ENCODE results near the gene CDH11.

The CDH11 gene

DNA sequence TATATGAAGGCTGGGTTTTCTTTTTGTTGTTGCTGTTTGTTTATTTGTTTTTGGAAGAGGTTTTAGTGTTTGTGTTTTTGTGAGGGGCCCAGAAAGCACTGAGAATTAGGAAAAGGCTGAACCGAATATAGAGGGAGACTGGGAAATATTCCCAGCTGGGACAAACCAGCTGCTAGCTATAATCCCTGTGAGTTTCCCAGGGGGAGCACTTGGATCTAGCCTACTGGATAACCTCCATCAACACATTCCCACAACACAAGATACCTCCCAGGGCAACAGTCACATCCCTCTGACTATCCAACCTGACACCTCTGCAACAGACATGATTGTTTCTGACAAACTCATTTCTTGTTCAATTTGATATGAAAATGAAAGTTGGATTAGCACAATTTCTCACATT is 16.7 kb downstream of the CDH11 start:
- no peaks in the 10 kb centered on the region for H3K27me3 ChIP-seq (replicated peaks in 2 of 5; ENCODE audit: control insufficient read depth in 4 of 5, insufficient read depth in 5 of 5, low read length in 4 of 5)
- H3K9me3 ChIP-seq (ENCODE audit: control extremely low read depth in 1 of 5, control insufficient read depth in 4 of 5, insufficient read depth in 2 of 5, low read depth in 1 of 5, low read length in 4 of 5), result no peaks in the 10 kb centered on the region
- no peak overlapping the region for H3K4me3 ChIP-seq (ENCODE audit: control insufficient read depth in 1 of 7, extremely low read depth in 1 of 7, insufficient read depth in 4 of 7, low read depth in 2 of 7, low read length in 6 of 7)
- H3K4me1 ChIP-seq (ENCODE audit: control extremely low read depth in 1 of 4, control insufficient read depth in 4 of 4, insufficient read depth in 4 of 4, low read length in 3 of 4), result no peaks in the 10 kb centered on the region
- POLR2A ChIA-PET, result no interaction called here
- no peak for DNase-seq
- WGBS (ENCODE audit: insufficient coverage), result no CpG with 5 or more reads among the region's 1 CpG
- CTCF ChIA-PET, result no interaction called here
- H3K36me3 ChIP-seq (ENCODE audit: control insufficient read depth in 4 of 4, insufficient read depth in 4 of 4, low read length in 3 of 4), result no peaks in the 10 kb centered on the region
- H3K27ac ChIP-seq (ENCODE audit: insufficient read depth in 1 of 2, low read depth in 1 of 2, low read length in 2 of 2, poor library complexity in 1 of 2, severe bottlenecking in 2 of 2), result no peak overlapping the region

DNA sequence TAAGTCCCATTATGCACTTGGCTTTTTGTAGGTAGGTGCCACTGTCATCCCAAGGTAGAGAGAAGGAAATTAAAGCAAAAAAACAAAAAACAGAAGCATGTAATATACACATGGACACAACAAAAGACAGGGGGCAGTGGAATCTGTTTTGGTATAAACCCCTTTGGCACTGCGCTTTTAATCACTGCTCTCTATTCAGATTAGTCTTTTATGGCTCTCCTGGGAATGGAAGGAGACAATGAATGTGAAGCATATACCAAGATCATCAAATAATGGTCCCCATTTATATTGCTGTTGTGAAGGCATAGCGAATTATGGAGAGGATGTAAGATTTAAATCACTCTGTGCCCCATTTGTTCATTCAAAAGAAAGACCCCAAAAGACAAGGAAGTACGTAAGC is 17.4 kb downstream of the CDH11 start:
- no peak overlapping the region for H3K4me3 ChIP-seq (ENCODE audit: control insufficient read depth in 1 of 7, extremely low read depth in 1 of 7, insufficient read depth in 4 of 7, low read depth in 2 of 7, low read length in 6 of 7)
- H3K36me3 ChIP-seq (ENCODE audit: control insufficient read depth in 4 of 4, insufficient read depth in 4 of 4, low read length in 3 of 4), result no peaks in the 10 kb centered on the region
- CTCF ChIA-PET, result no interaction called here
- no peak overlapping the region for H3K27ac ChIP-seq (ENCODE audit: insufficient read depth in 1 of 2, low read depth in 1 of 2, low read length in 2 of 2, poor library complexity in 1 of 2, severe bottlenecking in 2 of 2)
- H3K9me3 ChIP-seq (ENCODE audit: control extremely low read depth in 1 of 5, control insufficient read depth in 4 of 5, insufficient read depth in 2 of 5, low read depth in 1 of 5, low read length in 4 of 5), result no peaks in the 10 kb centered on the region
- no peaks in the 10 kb centered on the region for H3K4me1 ChIP-seq (ENCODE audit: control extremely low read depth in 1 of 4, control insufficient read depth in 4 of 4, insufficient read depth in 4 of 4, low read length in 3 of 4)
- DNase-seq, result no peak
- POLR2A ChIA-PET, result no interaction called here
- WGBS (ENCODE audit: insufficient coverage), result no CpG with 5 or more reads among the region's 3 CpGs
- no peaks in the 10 kb centered on the region for H3K27me3 ChIP-seq (replicated peaks in 2 of 5; ENCODE audit: control insufficient read depth in 4 of 5, insufficient read depth in 5 of 5, low read length in 4 of 5)

DNA sequence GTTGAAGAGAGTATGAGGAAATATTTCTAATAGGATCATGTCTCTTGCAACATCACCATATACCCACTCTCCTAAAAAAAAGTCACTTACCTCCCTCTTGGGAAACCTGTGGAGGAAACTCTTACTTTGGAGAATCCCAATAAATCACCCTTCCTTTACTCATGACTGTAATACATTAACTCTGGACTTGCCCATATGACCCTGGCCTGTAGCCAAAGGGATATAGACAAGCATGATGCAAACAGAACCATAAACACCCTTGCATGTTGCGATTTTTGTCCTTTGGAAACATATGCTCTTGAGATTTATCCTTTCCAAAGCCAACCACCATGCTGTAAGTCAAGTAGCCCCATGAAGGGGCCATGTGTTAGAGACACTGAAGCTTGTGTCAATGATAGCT is 19.5 kb downstream of the CDH11 start:
- 100% methylated on average over 1 of the region's 1 CpG for WGBS (ENCODE audit: insufficient coverage)

GRCh38 chr16:65101009-65101408 is 20.9 kb downstream of the CDH11 start:
- CTCF ChIA-PET, result no interaction called here
- Histone ChIP-seq H3K4me3 (ENCODE audit: control insufficient read depth in 1 of 7, extremely low read depth in 1 of 7, insufficient read depth in 4 of 7, low read depth in 2 of 7, low read length in 6 of 7) (no peak overlapping the region), H3K9me3 (ENCODE audit: control extremely low read depth in 1 of 5, control insufficient read depth in 4 of 5, insufficient read depth in 2 of 5, low read depth in 1 of 5, low read length in 4 of 5) (no peaks in the 10 kb centered on the region), H3K27me3 (replicated peaks in 2 of 5; ENCODE audit: control insufficient read depth in 4 of 5, insufficient read depth in 5 of 5, low read length in 4 of 5) (no peaks in the 10 kb centered on the region), H3K4me1 (ENCODE audit: control extremely low read depth in 1 of 4, control insufficient read depth in 4 of 4, insufficient read depth in 4 of 4, low read length in 3 of 4) (no peaks in the 10 kb centered on the region), H3K36me3 (ENCODE audit: control insufficient read depth in 4 of 4, insufficient read depth in 4 of 4, low read length in 3 of 4) (no peaks in the 10 kb centered on the region), H3K27ac (ENCODE audit: insufficient read depth in 1 of 2, low read depth in 1 of 2, low read length in 2 of 2, poor library complexity in 1 of 2, severe bottlenecking in 2 of 2) (no peak overlapping the region)
- DNase-seq, result no peak
- POLR2A ChIA-PET, result interaction anchor here (0.5 kb wide), 1 partner anchor 35 kb away, joined by 4 read pairs; no protein-coding TSS in a partner anchor

More for the DNA sequence above, 19.5 kb downstream of the CDH11 start:
- Histone ChIP-seq H3K9me3 (ENCODE audit: control extremely low read depth in 1 of 5, control insufficient read depth in 4 of 5, insufficient read depth in 2 of 5, low read depth in 1 of 5, low read length in 4 of 5) (no peaks in the 10 kb centered on the region), H3K27ac (ENCODE audit: insufficient read depth in 1 of 2, low read depth in 1 of 2, low read length in 2 of 2, poor library complexity in 1 of 2, severe bottlenecking in 2 of 2) (no peak overlapping the region), H3K4me3 (ENCODE audit: control insufficient read depth in 1 of 7, extremely low read depth in 1 of 7, insufficient read depth in 4 of 7, low read depth in 2 of 7, low read length in 6 of 7) (no peak overlapping the region), H3K4me1 (ENCODE audit: control extremely low read depth in 1 of 4, control insufficient read depth in 4 of 4, insufficient read depth in 4 of 4, low read length in 3 of 4) (no peaks in the 10 kb centered on the region), H3K27me3 (replicated peaks in 2 of 5; ENCODE audit: control insufficient read depth in 4 of 5, insufficient read depth in 5 of 5, low read length in 4 of 5) (no peaks in the 10 kb centered on the region), H3K36me3 (ENCODE audit: control insufficient read depth in 4 of 4, insufficient read depth in 4 of 4, low read length in 3 of 4) (no peaks in the 10 kb centered on the region)
- DNase-seq, result no peak
- POLR2A ChIA-PET, result no interaction called here
- CTCF ChIA-PET, result no interaction called here

- Histone ChIP-seq H3K36me3 (ENCODE audit: control insufficient read depth in 4 of 4, insufficient read depth in 4 of 4, low read length in 3 of 4) (no peaks in the 10 kb centered on the region), H3K9me3 (ENCODE audit: control extremely low read depth in 1 of 5, control insufficient read depth in 4 of 5, insufficient read depth in 2 of 5, low read depth in 1 of 5, low read length in 4 of 5) (no peaks in the 10 kb centered on the region), H3K4me1 (ENCODE audit: control extremely low read depth in 1 of 4, control insufficient read depth in 4 of 4, insufficient read depth in 4 of 4, low read length in 3 of 4) (no peaks in the 10 kb centered on the region), H3K27ac (ENCODE audit: insufficient read depth in 1 of 2, low read depth in 1 of 2, low read length in 2 of 2, poor library complexity in 1 of 2, severe bottlenecking in 2 of 2) (no peak overlapping the region), H3K27me3 (replicated peaks in 2 of 5; ENCODE audit: control insufficient read depth in 4 of 5, insufficient read depth in 5 of 5, low read length in 4 of 5) (no peaks in the 10 kb centered on the region), H3K4me3 (ENCODE audit: control insufficient read depth in 1 of 7, extremely low read depth in 1 of 7, insufficient read depth in 4 of 7, low read depth in 2 of 7, low read length in 6 of 7) (no peak overlapping the region)
- DNase-seq, result no peak
- POLR2A ChIA-PET, result no interaction called here
- CTCF ChIA-PET, result no interaction called here
- 100% methylated on average over 2 of the region's 2 CpGs for WGBS (ENCODE audit: insufficient coverage)
Observed at GRCh38 chr16:65099607-65100006, 22.3 kb downstream of the CDH11 start.

GRCh38 chr16:65098916-65099315 is 22.9 kb downstream of the CDH11 start:
- Histone ChIP-seq H3K4me3 (ENCODE audit: control insufficient read depth in 1 of 7, extremely low read depth in 1 of 7, insufficient read depth in 4 of 7, low read depth in 2 of 7, low read length in 6 of 7) (no peak overlapping the region), H3K27ac (ENCODE audit: insufficient read depth in 1 of 2, low read depth in 1 of 2, low read length in 2 of 2, poor library complexity in 1 of 2, severe bottlenecking in 2 of 2) (no peak overlapping the region), H3K4me1 (ENCODE audit: control extremely low read depth in 1 of 4, control insufficient read depth in 4 of 4, insufficient read depth in 4 of 4, low read length in 3 of 4) (no peaks in the 10 kb centered on the region), H3K27me3 (replicated peaks in 2 of 5; ENCODE audit: control insufficient read depth in 4 of 5, insufficient read depth in 5 of 5, low read length in 4 of 5) (no peaks in the 10 kb centered on the region), H3K36me3 (ENCODE audit: control insufficient read depth in 4 of 4, insufficient read depth in 4 of 4, low read length in 3 of 4) (no peaks in the 10 kb centered on the region), H3K9me3 (ENCODE audit: control extremely low read depth in 1 of 5, control insufficient read depth in 4 of 5, insufficient read depth in 2 of 5, low read depth in 1 of 5, low read length in 4 of 5) (no peaks in the 10 kb centered on the region)
- DNase-seq, result no peak
- ChIA-PET POLR2A (no interaction called here), CTCF (no interaction called here)
- 100% methylated on average over 1 of the region's 3 CpGs for WGBS (ENCODE audit: insufficient coverage)

DNA sequence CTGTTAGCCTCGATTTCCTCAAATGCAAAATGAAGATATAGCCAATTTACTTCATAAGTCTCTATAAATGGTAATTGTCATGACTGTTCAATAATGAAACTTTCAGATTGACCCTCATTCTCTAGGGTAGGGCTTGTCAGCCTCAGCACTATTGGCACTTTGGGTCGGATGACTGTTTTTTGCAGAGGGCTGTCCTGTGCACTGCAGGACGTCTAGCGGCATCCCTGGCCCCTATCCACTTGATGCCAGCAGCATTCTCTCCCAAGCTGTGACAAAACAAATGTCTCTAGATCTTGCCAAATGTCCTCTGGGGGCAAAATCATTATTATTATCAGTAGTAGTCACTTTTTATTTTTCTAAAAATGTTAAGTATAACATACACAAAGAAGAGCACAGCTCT is 24.6 kb downstream of the CDH11 start:
- no peak for DNase-seq
- no peaks in the 10 kb centered on the region for H3K4me1 ChIP-seq (ENCODE audit: control extremely low read depth in 1 of 4, control insufficient read depth in 4 of 4, insufficient read depth in 4 of 4, low read length in 3 of 4)
- WGBS (ENCODE audit: insufficient coverage), result 100% methylated on average over 3 of the region's 4 CpGs
- H3K4me3 ChIP-seq (ENCODE audit: control insufficient read depth in 1 of 7, extremely low read depth in 1 of 7, insufficient read depth in 4 of 7, low read depth in 2 of 7, low read length in 6 of 7), result no peak overlapping the region
- no peaks in the 10 kb centered on the region for H3K27me3 ChIP-seq (replicated peaks in 2 of 5; ENCODE audit: control insufficient read depth in 4 of 5, insufficient read depth in 5 of 5, low read length in 4 of 5)
- CTCF ChIA-PET, result no interaction called here
- no peaks in the 10 kb centered on the region for H3K9me3 ChIP-seq (ENCODE audit: control extremely low read depth in 1 of 5, control insufficient read depth in 4 of 5, insufficient read depth in 2 of 5, low read depth in 1 of 5, low read length in 4 of 5)
- H3K36me3 ChIP-seq (ENCODE audit: control insufficient read depth in 4 of 4, insufficient read depth in 4 of 4, low read length in 3 of 4), result no peaks in the 10 kb centered on the region
- POLR2A ChIA-PET, result no interaction called here
- no peak overlapping the region for H3K27ac ChIP-seq (ENCODE audit: insufficient read depth in 1 of 2, low read depth in 1 of 2, low read length in 2 of 2, poor library complexity in 1 of 2, severe bottlenecking in 2 of 2)

DNA sequence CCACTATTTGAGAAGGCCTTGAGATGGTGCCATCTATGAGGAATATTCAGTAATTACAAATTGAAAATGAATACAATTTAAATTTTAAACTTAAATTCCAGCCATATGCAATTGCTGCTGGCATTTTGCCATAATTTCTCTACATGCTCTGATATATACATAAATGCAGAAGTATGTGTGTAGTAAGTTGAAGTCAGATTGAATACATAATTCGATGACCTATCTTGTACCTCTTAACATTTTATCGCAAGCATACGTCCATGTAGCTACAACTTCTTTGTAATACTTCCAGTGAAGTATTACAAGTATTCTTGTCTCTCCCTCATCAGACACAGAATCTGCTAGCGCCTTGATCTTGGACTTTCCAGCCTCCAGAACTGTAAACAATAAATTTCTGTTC is 26.0 kb downstream of the CDH11 start:
- ChIA-PET POLR2A (no interaction called here), CTCF (no interaction called here)
- H3K27me3 ChIP-seq (replicated peaks in 2 of 5; ENCODE audit: control insufficient read depth in 4 of 5, insufficient read depth in 5 of 5, low read length in 4 of 5), result no peaks in the 10 kb centered on the region
- H3K27ac ChIP-seq (ENCODE audit: insufficient read depth in 1 of 2, low read depth in 1 of 2, low read length in 2 of 2, poor library complexity in 1 of 2, severe bottlenecking in 2 of 2), result no peak overlapping the region
- no peaks in the 10 kb centered on the region for H3K4me1 ChIP-seq (ENCODE audit: control extremely low read depth in 1 of 4, control insufficient read depth in 4 of 4, insufficient read depth in 4 of 4, low read length in 3 of 4)
- H3K9me3 ChIP-seq (ENCODE audit: control extremely low read depth in 1 of 5, control insufficient read depth in 4 of 5, insufficient read depth in 2 of 5, low read depth in 1 of 5, low read length in 4 of 5), result no peaks in the 10 kb centered on the region
- no peak for DNase-seq
- no peaks in the 10 kb centered on the region for H3K36me3 ChIP-seq (ENCODE audit: control insufficient read depth in 4 of 4, insufficient read depth in 4 of 4, low read length in 3 of 4)
- H3K4me3 ChIP-seq (ENCODE audit: control insufficient read depth in 1 of 7, extremely low read depth in 1 of 7, insufficient read depth in 4 of 7, low read depth in 2 of 7, low read length in 6 of 7), result no peak overlapping the region
- WGBS (ENCODE audit: insufficient coverage), result no CpG with 5 or more reads among the region's 4 CpGs

Measured in common myeloid progenitor, CD34-positive (primary cell).